GM19025 (cell line): Measurements from ENCODE around the gene ABHD14A.
"Not testable (repeated sequence)": the region's sequence is repeated elsewhere in the genome, so short reads cannot be mapped to it uniquely, and the experiment has no call there.

Source experiments
- ATAC-seq: cut with Tn5 transposase; IDR thresholded peaks from one replicate; pipeline ENCODE4 v1.9.1; 2021; ENCODE audit warnings: mild to moderate bottlenecking, low read depth, moderate library complexity; ENCODE audit not compliant: unreplicated experiment

Gene ABHD14A

GRCh38 chr3:51974963-51975851 is at the start of gene ABHD14A:
TSS of gene ABHD14A (plus strand) at chr3:51975064. CDS start at chr3:51975136, 72 bp downstream.
- ATAC-seq: peak; percentile 57

- ATAC-seq: no peak
Observed at GRCh38 chr3:51927061-51927977, 47.5 kb upstream of the ABHD14A start.

GRCh38 chr3:51928438-51928837 is 46.4 kb upstream of the ABHD14A start:
- no peak for ATAC-seq

DNA sequence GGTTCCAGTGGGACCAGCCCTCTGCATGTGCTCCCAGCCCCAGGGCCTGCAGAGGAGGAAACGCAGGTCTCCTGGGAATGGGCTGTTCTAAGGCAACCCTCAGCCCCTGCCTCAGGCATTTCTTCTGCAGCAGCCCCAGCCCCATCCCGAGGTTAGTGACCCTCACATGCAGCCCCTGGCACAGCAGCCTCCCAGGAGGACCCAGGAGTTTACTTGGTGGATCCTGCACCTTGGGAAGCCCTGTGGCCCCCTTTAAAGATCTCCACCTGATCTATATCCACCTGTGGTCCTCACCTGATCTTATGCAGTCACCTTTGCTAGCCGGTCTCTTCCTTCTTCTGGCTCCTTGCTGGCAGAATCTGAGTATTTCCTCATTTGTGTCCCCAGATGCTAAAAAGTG is 45.9 kb upstream of the ABHD14A start:
- not testable (repeated sequence) for ATAC-seq

DNA sequence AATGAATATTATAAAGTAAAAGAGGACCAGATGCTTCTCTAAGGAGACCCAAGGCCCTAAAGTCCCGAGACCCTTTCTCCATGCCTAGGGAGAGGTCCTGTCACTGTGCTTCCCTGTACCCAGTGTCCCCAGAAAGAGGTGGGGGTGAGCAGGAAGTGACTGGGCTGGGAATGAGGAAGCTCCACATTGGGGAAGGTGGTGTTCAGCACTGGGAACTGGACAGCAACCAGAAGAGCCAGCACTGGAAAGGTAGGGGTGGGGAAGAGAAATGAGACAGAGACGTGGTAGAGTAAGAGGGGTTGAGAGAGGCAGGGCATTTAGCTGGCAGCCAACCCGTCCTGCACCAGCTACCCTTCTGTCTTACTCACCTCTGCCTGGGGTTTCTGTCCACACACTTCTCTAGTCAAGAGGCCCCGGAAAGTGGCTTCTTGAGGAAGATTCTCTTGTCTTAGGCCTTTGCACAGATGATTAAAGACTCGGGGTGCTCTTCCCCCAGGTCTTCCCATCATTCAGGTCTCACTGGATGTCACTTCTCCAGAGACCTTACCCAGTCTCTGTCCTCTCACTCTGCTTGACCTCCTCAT is 45.4 kb upstream of the ABHD14A start:
- ATAC-seq: no peak

GRCh38 chr3:51930439-51930838 is 44.4 kb upstream of the ABHD14A start:
- ATAC-seq: no peak

DNA sequence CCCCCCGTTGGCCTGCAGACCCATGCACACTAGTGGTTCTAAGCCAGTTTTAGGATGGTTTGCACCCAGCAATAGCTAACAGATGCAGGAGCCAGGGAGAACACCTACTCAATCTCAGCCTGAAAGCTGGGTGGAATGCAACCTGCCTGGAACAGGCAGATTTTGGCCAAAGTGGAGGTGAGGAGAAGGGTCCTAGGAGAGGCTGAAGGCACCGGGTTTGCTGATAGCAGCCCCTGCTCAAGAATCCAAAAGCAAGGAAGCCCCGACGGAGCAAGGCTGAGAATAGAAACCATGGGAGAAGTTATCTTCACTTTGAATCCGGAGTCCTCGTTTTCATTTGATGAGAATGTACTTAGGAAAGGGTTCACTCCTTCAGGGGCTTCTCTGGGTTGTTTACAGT is 43.1 kb upstream of the ABHD14A start:
- no peak for ATAC-seq

DNA sequence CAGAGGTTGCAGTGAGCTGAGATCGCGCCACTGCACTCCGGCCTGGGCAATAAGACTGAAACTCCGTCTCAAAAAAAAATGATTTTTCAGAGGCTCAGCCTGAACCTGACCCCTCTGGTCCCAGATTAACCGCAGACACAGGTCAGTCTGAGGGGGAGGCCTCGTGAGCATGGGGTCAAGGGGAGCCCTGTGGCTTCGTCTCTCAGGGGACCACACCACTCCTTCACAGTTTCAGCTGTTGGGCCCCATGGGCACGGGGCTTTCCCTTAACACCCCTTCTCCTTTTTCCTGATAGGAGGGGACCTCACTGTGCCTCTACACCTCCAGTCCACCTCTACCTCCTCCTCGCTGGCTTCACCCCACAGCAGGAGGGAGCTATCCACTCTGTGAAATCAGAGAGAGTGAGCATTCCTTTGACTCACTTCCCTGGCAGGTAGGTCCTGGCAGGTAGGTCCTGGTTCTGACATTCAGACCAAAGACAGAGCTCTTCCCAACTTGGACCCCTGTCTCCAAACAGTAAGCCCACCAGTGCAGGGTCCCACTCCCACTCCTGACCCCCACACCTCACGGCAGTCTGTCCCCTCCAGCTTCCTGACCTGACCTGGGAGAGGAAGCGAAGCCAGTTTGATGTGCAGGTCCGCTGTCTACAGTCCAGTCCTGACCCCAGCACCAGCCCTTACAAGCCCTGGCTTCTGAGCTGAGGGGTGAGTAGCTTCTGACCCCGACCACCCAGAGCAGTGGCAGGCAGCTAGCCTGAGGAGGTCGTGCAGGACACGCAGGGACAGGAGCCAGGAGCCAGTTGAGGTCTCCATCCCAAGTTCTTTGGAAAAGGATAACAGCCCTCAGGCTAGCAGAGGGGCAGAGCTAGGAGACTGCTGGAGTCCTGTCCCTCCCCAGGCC is 42.1 kb upstream of the ABHD14A start:
- no peak for ATAC-seq

DNA sequence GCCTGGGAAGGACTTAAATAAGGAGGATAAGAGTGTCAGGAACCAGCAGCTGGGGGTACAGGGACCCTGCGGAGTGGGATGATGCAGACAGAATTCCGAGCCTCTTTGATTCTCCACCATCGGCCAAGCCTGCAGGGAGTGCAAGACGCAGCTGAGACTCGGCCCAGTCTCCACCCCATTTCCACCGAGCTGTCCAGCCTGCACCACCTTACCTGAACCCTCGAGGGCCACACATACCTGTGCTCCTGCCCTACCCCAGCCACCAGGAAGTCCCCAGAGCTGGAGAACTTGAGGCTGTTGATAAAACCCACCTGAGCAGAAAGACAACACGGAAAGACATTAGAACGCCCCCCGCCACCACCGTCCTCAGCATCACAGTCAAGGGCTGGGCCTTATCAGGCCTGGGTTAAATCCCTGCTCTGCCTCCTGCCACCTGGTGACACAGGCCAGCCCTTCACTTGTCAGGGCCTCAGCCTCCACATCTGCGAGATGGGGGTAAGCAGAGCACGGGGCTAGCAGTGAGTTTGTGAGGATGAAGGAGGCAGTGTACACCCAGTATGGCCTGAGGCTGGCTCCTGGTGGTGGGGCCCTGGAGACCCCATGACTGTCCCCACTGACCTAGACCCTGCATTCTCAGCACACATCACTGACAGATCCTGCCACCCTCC is 41.3 kb upstream of the ABHD14A start:
- no peak for ATAC-seq

DNA sequence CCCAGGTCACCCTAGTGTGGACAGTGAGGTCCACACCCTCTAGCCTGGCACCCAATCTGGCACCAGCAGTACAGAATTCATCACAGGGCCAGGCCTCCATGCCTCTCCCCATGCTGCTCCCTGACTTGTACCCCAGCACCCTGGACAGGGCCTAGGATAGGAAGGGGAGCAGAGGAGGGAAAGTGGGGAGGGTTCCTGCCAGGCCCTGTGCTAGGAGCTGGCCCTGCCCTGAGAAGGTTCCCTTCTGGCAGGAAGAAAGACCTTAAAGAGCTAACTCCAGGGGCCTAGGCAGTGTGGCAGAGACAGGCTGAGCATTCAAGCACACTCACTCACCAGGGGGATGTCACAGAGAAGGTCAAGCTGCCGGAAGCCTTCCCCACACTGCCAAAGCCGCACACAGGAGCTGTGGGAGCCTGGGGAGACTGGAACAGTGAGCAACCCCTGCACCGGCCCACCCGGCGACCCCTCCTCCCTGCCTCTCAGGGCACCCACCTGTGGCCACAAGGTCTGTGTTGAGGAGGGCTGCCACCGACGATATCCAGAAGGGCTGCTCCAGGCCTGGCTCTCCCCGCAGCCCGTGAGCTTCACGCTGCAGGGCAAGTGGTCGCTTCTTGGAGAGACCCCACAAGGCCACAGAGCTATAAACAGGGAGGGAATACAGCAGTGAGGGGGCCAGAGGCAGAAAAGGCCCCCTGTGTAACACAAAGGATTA is 40.6 kb upstream of the ABHD14A start:
- no peak for ATAC-seq

DNA sequence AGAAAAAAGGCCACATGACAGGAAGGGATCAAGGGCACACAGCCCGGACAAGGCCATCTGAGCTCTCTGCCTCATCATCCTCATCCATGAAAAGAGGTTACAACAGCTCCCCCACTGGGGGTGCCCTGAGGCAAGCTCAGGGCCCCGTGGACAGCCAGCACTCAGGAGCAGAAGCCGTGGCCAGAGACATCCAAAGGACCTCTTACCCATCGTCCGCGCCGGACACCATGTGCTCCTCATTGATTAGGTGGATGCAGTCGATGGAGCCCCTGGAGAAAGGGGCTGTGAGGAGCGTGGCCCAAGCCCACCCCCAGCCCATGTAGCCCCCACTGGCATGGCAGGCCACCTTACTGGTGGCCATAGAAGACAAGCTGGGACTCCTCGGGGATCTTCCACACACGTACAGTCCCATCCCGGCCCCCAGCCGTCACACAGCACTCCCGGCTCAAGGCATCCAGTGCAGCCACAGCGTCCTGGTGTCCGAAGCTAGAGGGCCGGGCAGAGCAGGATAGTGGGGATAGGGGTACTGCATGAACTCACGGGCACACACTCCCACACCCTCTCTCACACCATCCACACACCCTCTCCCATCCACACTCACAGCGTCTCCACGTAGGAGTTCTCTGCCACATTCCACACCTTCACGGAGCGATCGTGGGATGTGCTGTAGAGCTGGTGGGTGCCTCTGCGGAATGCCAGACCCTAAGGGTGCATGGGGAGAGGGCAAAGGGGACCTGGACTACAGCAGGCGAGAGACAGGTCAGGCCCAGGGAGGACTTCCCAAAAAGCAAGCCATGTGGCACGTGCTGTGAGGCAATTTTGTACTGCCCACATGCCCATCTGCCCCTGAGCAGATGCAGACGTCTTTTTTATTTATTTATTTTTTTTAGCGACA is 39.6 kb upstream of the ABHD14A start:
- ATAC-seq: no peak

DNA sequence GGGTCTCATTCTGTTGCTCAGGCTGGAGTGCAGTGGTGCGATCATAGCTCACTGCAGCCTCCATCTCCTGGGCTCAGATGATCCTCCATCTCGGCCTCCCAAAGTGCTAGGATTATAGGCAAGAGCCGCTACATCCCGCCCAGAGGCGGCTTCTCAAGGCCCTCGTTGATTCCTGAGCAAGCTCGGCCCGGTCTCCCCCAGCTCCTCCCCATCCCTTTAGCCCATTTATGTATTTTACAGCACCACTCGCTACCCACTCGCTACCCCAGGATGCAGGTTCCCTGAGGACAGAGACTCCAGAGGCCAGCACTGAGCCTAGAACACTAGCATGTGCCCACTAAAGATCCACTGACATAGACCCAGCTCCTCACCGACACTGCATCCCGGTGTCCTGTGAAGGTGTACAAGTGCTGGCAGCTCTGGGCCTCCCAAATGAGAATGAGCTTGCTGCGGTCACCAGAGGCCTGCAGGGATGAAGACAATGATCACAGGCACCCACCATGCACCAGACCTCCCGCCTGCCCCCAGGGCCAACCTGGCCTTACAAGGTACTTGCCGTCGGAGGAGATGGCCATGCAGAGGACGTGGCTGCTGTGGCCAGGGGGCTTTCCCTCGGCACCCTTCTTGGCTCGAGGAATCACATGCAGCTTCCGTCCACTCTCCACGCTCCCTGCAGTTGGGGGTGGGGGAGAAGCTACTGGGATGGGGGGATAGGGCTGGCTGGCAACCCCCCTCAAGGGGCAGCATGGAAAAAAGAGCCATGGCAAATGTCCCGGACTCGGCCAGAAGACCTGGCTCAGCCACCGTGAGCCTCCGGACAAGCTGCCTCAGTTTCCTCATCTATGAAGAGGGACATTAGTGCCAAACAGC is 38.7 kb upstream of the ABHD14A start:
- no peak for ATAC-seq

DNA sequence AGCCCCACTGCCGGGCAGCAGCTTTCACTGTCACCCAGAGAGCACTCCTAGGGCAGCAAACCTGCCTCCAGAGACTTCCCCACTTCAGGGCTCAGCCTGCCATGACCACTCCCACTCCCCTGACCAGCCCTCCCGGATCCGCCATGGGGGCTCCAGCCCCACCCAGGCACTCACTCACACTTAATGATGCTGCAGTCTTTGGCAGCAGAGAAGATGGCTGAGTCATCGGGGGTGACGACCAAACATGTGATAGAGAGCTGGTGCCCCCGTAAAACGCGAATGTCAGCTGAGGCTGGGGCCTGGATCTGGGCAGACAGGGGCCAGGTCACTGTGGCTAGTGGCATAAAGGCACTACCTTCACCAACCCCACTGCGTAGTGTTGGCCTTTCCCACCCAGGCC is 37.9 kb upstream of the ABHD14A start:
- ATAC-seq: no peak

DNA sequence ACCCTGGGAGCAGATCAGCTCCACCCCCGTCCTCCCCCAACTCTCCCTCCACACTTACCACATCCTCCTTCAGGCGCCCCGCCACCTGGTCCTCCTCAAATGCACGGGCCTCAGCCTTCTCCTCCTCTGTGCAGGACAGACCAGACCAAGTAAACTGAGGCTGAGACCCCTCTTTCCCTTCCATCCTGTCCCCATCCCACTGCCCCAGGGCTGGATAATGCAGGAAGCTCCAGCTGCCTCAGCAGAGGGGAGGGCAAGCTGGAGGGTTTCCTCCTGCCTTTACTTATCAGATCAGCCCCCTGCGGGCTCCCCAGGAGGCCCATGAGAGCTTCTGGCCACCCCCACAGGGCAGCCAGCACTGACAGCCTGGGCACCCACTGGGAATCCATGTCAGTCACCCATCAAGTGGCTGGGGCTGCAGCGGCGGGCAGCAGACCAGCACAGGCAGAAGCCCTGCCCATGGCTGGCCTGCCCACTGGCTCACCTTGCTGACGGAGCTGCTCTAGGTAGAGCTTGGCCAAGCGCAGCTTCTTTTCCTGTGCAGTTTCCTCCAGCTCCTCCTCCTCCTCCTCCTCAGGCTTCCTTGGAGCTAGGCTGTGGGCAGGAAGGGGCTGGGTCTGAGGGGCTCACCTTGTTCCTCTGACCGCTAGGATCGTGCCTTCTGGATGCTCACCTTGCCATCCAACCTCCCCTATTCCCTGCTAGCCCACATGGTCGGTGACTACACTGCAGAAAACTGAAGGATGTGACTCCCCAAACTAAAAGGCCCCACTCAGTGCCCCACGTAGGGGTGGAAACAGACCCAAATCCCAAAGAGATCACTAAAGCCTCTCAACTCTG is 37.0 kb upstream of the ABHD14A start:
- ATAC-seq: no peak

GRCh38 chr3:51938780-51939425 is 36.0 kb upstream of the ABHD14A start:
- no peak for ATAC-seq
